Brain microvascular endothelial cell (primary cell): ENCODE results near the gene ZBTB39.
"Not testable (repeated sequence)": the region's sequence is repeated elsewhere in the genome, so short reads cannot be mapped to it uniquely, and the experiment has no call there.

Experiments
- DNase-seq: peaks from one replicate; pipeline ENCODE4 v3.0.0-alpha.2; 2020
- H3K27ac ChIP-seq: fragments of 250-450 bp; sonication (Bioruptor Pico); 2 replicates; pipeline ENCODE4 v1.5.1; 2020; ENCODE audit warnings: mild to moderate bottlenecking, moderate library complexity
- H3K27me3 ChIP-seq: fragments of 250-450 bp; sonication (Bioruptor Pico); replicated peaks from 2 replicates; pipeline ENCODE4 v1.5.1; 2020; ENCODE audit warnings: mild to moderate bottlenecking
- H3K36me3 ChIP-seq: fragments of 250-450 bp; sonication (Bioruptor Pico); replicated peaks from 2 replicates; pipeline ENCODE4 v1.5.1; 2020; ENCODE audit warnings: mild to moderate bottlenecking
- H3K4me3 ChIP-seq: 2 replicates; pipeline ENCODE4 v1.5.1; 2011; ENCODE audit warnings: low read depth, mild to moderate bottlenecking, control low read depth, low read length, moderate library complexity
- CTCF ChIP-seq: IDR thresholded peaks from 2 replicates; pipeline ENCODE4 v1.5.1; 2011; ENCODE audit warnings: low read depth, mild to moderate bottlenecking, moderate library complexity, low read length, control low read depth, inconsistent platforms; ENCODE audit errors: missing control alignments
- in situ Hi-C: cut with HindIII; loops from 2 replicates; pipeline ENCODE4 v1.10.0; 2017; ENCODE audit warnings: low sequenced_read_pairs, low pct_ligation_motif_present

ZBTB39 gene

GRCh38 chr12:56989861-56990610 lies 16.3 kb downstream of the ZBTB39 start:
- H3K36me3 ChIP-seq, result no peaks in the 10 kb centered on the region
- no peak overlapping the region for H3K27ac ChIP-seq
- no peaks in the 10 kb centered on the region for H3K27me3 ChIP-seq
- in situ Hi-C loops, result loop anchor here (25.0 kb wide), 1 partner anchor 228 kb away; the partner anchor contains the start of genes HSD17B6 and PRIM1
- no peak overlapping the region for H3K4me3 ChIP-seq
- no peak for TF ChIP-seq CTCF
- no peak for DNase-seq

GRCh38 chr12:56988207-56988739 lies 18.1 kb downstream of the ZBTB39 start:
- in situ Hi-C loops, result loop anchor here (25.0 kb wide), 1 partner anchor 226 kb away; the partner anchor contains the start of genes HSD17B6 and PRIM1
- TF ChIP-seq CTCF, result no peak
- no peaks in the 10 kb centered on the region for H3K27me3 ChIP-seq
- no peak overlapping the region for H3K4me3 ChIP-seq
- H3K36me3 ChIP-seq, result no peaks in the 10 kb centered on the region
- DNase-seq, result peak; percentile 10
- H3K27ac ChIP-seq, result no peak overlapping the region

GRCh38 chr12:56987551-56988053 lies 18.7 kb downstream of the ZBTB39 start:
- in situ Hi-C loops, result loop anchor here (25.0 kb wide), 1 partner anchor 225 kb away; the partner anchor contains the start of genes HSD17B6 and PRIM1
- Histone ChIP-seq H3K4me3 (no peak overlapping the region), H3K27me3 (no peaks in the 10 kb centered on the region), H3K36me3 (no peaks in the 10 kb centered on the region), H3K27ac (no peak overlapping the region)
- DNase-seq, result peak; percentile 57
- TF ChIP-seq CTCF, result peak; percentile 99

- Histone ChIP-seq H3K4me3 (no peak overlapping the region), H3K36me3 (no peaks in the 10 kb centered on the region), H3K27ac (no peak overlapping the region), H3K27me3 (no peaks in the 10 kb centered on the region)
- in situ Hi-C loops, result loop anchor here (25.0 kb wide), 1 partner anchor 225 kb away; the partner anchor contains the start of genes HSD17B6 and PRIM1
- no peak for DNase-seq
- no peak for TF ChIP-seq CTCF
These were observed 19.3 kb downstream of the ZBTB39 start for GRCh38 chr12:56987011-56987410.

- peak; percentile 29 for DNase-seq
These were observed 20.6 kb downstream of the ZBTB39 start for GRCh38 chr12:56985714-56986113.

GRCh38 chr12:56983386-56983785 lies 23.0 kb downstream of the ZBTB39 start:
- no peaks in the 10 kb centered on the region for H3K27me3 ChIP-seq
- in situ Hi-C loops, result loop anchor here (25.0 kb wide), 1 partner anchor 221 kb away; the partner anchor contains the start of genes HSD17B6 and PRIM1
- DNase-seq, result no peak
- no peaks in the 10 kb centered on the region for H3K36me3 ChIP-seq
- no peak overlapping the region for H3K27ac ChIP-seq
- H3K4me3 ChIP-seq, result no peak overlapping the region
- TF ChIP-seq CTCF, result no peak

More at GRCh38 chr12:56985714-56986113, 20.6 kb downstream of the ZBTB39 start:
- in situ Hi-C loops, result loop anchor here (25.0 kb wide), 1 partner anchor 223 kb away; the partner anchor contains the start of genes HSD17B6 and PRIM1
- not testable (repeated sequence) for H3K4me3 ChIP-seq, H3K27ac ChIP-seq, H3K27me3 ChIP-seq, H3K36me3 ChIP-seq

GRCh38 chr12:56982578-56983236 lies 23.6 kb downstream of the ZBTB39 start:
- in situ Hi-C loops, result loop anchor here (25.0 kb wide), 1 partner anchor 220 kb away; the partner anchor contains the start of genes HSD17B6 and PRIM1
- not testable (repeated sequence) for H3K4me3 ChIP-seq, H3K27ac ChIP-seq, H3K36me3 ChIP-seq, DNase-seq, H3K27me3 ChIP-seq
